ENCODE measurements around the gene LZIC.
A peak's percentile ranks its signal among the peaks of the same experiment; 100 is the strongest.
"Not testable (repeated sequence)": the region's sequence is repeated elsewhere in the genome, so short reads cannot be mapped to it uniquely, and the experiment has no call there.

Gene LZIC

GRCh38 chr1:9942939-9943788, at the start of gene LZIC, which contains the start of gene NMNAT1:
Gene LZIC, minus strand, starts transcription at chr1:9943391. Its CDS starts 6,772 bp downstream, at chr1:9936619.
Gene NMNAT1, plus strand, starts transcription at chr1:9943475. Its CDS starts 28,599 bp downstream, at chr1:9972074.
- DNase-seq (ENCODE audit: low read depth) = peak; percentile 91

- no peak for DNase-seq (ENCODE audit: low read depth)
Observed at GRCh38 chr1:9992910-9993309, 49.7 kb upstream of the LZIC start.

- DNase-seq (ENCODE audit: low read depth) = no peak
Observed at GRCh38 chr1:9990944-9991343, 47.8 kb upstream of the LZIC start.

- DNase-seq (ENCODE audit: low read depth) = no peak
Observed at GRCh38 chr1:9989773-9990172, 46.6 kb upstream of the LZIC start.

- peak; percentile 6 for DNase-seq (ENCODE audit: low read depth)
Observed at GRCh38 chr1:9985001-9985400, 41.8 kb upstream of the LZIC start.

GRCh38 chr1:9984253-9984652, 41.1 kb upstream of the LZIC start:
- no peak for DNase-seq (ENCODE audit: low read depth)

GRCh38 chr1:9960706-9961562, 17.7 kb upstream of the LZIC start:
- no peak for DNase-seq (ENCODE audit: low read depth)

- DNase-seq (ENCODE audit: low read depth) = peak; percentile 27
Observed at GRCh38 chr1:9960011-9960410, 16.8 kb upstream of the LZIC start.

GRCh38 chr1:9957726-9958125, 14.5 kb upstream of the LZIC start:
- DNase-seq (ENCODE audit: low read depth) = no peak

- DNase-seq (ENCODE audit: low read depth) = no peak
Observed at GRCh38 chr1:9946315-9946714, 3.1 kb upstream of the LZIC start.

GRCh38 chr1:9942399-9942938, 722 bp downstream of the LZIC start:
- DNase-seq (ENCODE audit: low read depth) = peak; percentile 62

- DNase-seq (ENCODE audit: low read depth) = no peak
Observed at GRCh38 chr1:9929431-9930385, 13.5 kb downstream of the LZIC start.

- no peak for DNase-seq (ENCODE audit: low read depth)
Observed at GRCh38 chr1:9927259-9927658, 15.9 kb downstream of the LZIC start.

- DNase-seq (ENCODE audit: low read depth) = no peak
Observed at GRCh38 chr1:9922342-9922741, 20.8 kb downstream of the LZIC start.

- DNase-seq (ENCODE audit: low read depth) = no peak
Observed at GRCh38 chr1:9920606-9921005, 22.6 kb downstream of the LZIC start.

- DNase-seq (ENCODE audit: low read depth) = no peak
Observed at GRCh38 chr1:9917901-9918300, 25.3 kb downstream of the LZIC start.

GRCh38 chr1:9917495-9917894, 25.7 kb downstream of the LZIC start:
- not testable (repeated sequence) for DNase-seq (ENCODE audit: low read depth)

- DNase-seq (ENCODE audit: low read depth) = no peak
Observed at GRCh38 chr1:9916452-9916851, 26.7 kb downstream of the LZIC start.

- no peak for DNase-seq (ENCODE audit: low read depth)
Observed at GRCh38 chr1:9914610-9914937, 28.6 kb downstream of the LZIC start.

- DNase-seq (ENCODE audit: low read depth) = no peak
Observed at GRCh38 chr1:9912264-9912936, 30.8 kb downstream of the LZIC start.
